CD4-positive, alpha-beta T cell treated with Interleukin-17A for 4 hours (primary cell): ENCODE data around the gene MRAS.
"Not testable (repeated sequence)": the region's sequence is repeated elsewhere in the genome, so short reads cannot be mapped to it uniquely, and the experiment has no call there.

ENCODE experiments used
- DNase-seq: peaks from one replicate; pipeline ENCODE4 v3.0.0-alpha.2; 2020; ENCODE audit warnings: mixed read lengths

MRAS gene

DNA sequence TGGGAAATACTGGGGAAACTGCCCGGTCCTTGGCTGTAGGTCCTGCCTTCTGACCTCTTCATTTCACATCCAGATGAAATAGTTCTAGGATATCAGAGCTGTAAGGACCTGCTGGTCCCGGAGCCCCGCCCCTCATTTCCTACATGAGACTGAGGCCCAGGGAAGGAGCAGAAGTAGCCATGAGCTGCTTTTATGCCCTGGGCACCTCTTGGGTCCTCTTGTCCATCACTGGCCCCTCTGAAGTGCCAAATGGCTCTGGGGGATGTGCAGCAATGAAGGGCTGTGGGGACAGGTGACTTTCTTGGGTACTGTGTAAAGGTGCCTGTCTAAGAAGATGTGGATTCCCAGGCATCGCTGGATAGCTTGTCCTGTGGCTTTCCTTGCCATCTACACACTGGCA, 45.8 kb downstream of the MRAS start:
- DNase-seq = no peak

DNA sequence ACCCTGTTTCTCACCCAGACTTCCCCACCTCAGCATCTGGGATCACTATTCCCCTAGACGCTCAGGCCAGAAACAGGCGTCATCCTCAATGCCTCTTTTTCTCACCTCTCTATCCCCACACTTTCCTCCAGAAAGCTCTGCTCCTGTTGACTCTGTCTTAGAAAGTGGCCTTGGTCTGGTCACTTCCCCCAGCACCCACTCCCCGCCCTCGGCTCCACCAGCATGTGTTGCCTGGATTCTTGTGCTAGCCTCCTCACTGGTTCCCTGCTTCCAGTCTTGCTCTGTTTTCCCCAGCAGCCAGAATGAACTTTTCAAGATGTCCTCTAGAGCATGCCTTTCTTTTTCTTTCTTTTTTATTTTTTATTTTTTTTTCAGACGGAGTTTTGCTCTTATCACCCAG, 46.3 kb downstream of the MRAS start:
- no peak for DNase-seq

DNA sequence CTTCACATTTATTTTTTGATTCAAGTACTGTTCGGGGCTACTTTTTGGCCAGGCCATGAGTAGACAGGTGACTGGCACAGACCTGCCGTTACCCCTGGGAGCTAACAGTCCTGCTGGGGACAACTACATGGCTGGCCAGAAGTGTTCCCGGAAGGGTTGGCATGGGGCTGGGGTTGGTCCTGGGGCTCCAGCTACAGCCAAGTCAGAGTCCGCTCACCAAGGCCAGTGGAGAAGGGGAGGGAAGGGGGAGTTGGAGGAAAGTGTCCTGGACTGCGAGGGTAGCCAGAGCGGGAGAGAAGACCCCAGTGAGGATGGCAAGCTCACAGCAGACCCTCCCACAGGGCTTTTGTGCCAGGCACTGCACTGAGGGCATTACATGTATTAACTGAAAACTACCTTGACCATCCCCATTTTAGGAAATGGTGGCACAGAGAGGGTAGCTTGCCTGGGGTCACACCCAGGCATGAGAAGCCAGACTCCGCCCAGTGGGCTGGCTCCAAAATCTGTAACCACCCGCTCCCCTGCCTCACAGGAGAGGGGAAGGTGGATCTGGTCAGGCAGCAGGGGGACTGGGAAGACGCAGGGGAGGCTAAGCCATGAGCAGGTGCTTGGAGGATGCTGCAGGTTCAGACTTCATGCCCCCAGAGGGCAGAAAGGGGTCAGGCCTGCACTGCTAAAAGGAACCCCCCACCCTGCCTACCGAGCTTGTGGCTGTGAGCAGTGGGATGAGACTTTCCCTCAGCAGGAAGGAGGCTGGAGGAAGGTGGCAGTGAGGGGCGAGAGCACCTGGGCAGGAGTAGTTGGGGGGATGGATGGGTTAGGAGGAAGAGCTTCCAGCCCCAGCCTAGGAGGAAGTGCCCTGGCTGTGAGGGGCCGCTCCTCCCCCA, 47.7 kb downstream of the MRAS start:
- DNase-seq = no peak

DNA sequence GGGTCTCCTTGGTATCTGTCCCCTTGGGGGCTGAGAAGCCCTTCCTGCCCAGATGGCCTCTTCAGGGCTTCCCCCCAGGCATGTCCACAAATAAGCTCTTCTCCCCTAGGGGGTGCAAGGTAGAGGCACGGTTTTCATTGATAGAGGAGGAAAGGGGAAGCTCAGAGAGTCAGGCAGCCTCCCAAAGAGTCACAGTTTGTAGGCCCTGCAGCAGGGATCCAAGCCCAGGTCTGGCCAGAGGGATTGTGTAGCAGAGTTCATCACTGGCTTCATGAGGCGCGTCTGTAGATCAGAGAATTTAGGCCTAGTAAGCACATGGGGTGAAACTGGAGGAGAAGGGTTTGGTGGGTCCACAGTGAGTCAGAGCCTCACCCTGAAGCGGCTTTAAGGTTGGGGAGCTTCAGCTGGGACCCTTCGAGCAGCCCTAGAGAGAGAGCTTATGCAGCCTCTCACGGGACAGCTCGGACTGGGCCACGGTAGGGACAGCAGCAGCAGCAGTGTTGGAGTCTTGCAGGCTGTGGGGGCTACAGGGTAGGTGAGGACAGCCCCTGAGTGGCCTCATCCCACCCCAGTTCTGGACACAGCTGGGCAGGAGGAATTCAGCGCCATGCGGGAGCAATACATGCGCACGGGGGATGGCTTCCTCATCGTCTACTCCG, 48.5 kb downstream of the MRAS start:
- no peak for DNase-seq

DNA sequence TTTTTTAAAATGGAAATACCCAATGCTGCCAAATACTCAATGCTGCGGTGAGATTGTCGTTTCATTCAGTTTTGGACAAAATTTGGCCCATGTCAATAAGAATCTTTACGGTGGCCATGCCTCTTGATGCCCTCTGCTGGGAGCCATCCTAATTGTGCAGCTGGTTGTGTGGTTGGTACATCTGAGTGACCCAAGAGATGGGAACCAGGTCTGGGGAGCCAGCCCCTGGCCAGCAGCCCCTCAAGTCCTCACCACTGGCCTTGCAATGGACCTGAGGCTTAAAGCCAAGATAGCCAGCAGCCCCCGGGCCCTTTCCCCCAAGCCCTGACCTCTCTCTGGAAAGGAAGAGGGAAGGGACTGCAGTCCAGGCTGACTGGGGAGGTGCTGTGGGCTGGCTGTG, 49.6 kb downstream of the MRAS start:
- peak; percentile 7 for DNase-seq

DNA sequence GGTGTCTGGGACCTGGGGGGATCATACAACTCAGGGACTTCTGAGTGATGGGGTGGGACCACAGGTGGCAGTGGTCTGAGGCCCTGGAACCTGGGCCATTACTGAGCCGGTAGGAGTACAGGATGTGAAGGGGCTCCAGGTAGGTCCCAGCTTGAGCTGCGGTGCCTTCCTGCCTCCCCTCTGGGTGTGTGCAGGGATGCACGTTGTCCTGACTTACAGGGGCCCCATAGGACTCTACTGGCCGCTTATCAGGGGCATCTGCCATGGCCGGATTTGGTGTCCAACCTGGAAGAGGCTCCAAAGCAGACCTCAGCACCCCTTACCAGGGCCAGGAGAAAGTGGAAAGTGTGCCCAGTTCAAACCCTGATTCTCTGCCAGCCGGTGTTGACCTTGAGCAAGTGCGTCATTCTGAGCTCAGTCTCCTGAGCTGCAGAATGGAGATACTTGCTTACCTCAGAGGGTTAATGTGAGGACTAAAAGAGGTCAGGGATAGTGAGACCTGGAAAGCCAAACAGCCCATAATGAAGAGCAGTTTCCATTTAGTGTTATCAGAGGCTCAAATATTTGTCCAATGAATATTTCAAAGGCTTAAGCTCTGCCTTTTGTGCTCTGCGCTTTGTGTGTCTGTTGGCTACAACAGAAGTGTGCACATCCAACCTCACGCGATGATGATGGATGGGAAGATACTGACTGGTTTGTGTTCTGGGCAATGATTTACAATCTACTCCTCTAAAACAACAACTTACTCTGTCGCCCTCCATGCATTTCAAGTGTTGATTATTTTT, 50.6 kb downstream of the MRAS start:
- DNase-seq = no peak

DNA sequence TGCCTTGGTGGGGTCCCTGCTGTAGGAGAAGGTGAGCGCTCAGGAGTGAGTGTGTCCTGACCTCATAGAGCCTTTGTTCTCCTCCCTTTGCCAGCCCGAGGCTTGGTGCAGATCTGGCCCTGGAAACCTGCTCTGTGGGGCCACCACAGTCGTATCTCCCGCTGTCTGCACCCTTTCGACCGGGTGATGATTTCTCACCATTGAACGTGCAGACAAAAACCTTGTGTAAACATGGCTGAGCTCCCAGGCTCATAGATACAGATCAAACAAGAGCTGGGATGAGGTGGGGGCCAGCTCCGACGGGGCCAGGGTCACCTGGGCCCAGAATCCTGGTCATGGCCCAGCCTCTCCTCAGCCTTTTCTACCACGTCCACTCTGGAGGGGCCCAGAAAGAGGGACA, 51.4 kb downstream of the MRAS start:
- no peak for DNase-seq

DNA sequence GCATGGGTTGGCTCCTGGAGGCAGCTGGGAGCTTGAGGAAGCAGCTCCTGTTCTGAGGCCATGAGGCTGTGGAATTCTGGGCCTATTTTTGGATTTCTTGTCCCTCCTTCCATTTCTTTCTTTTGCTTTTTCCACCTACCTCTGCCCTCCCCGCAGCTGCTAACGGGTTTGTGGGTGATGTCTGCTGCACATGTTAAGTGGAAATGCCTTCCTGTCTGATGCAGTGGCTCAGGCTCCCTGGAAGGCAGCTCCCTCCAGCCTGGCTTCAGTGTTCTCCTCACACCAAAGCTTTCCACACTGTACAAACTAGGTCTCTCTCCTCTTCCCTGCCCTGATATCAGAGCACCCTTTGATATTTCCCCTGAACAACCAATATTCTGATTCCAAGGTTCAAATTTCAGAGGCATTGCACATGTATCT, 52.3 kb downstream of the MRAS start:
- no peak for DNase-seq

DNA sequence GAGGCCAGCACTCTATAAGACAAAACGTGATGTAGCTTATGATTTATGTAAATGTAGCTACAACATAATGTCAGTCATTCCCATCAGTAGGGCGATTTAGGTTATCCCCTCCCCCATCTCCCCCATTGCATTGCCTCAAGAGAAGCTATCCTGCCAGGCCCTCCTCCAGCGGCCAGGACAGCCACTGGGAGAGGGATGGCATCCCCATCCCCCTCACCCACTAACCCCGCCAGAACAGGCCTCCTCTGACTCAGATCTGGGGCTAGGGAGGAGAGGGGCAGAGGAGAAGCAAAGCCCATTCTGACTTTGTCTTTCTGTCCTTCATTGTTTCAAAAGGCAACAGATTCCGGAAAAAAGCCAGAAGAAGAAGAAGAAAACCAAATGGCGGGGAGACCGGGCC, 53.5 kb downstream of the MRAS start:
- no peak for DNase-seq

DNA sequence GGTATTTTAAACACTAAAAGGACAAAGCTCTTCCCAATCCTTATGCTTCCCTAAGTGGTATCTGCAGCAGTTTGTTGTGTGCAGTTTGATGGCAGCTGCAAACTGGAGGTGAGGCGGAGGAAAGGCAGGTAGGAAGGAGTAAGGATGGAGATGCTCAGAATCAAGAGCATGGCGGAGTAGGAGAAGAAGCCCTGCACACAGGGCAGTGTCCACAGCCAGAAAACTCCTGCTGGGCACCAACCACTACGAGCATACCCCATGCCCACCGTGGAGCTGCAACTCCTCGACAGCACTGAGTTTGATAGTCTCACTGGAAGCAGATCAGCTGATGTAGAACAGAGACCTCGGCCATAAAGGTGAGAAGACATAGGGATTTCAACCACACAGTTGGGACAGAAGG, 55.7 kb downstream of the MRAS start:
- no peak for DNase-seq

DNA sequence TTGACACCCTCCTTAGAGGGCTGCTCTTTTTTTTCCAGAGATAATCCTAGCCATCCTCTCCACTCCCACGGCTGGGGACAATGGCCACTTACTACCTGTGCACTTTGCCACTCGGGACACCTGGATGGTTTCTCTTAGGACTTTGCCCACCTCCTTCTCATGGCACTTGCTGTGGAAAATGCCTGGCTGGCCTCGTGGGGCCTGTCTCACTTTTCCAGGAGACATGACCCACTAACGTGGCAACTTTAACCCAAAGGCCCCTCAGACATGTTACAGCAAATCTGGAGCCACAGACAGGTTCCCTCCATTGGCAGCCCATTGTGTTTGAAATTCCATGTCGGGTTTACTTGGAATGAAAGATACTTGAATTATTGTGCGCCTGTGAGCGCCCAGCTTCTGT, 56.6 kb downstream of the MRAS start:
- DNase-seq = no peak

DNA sequence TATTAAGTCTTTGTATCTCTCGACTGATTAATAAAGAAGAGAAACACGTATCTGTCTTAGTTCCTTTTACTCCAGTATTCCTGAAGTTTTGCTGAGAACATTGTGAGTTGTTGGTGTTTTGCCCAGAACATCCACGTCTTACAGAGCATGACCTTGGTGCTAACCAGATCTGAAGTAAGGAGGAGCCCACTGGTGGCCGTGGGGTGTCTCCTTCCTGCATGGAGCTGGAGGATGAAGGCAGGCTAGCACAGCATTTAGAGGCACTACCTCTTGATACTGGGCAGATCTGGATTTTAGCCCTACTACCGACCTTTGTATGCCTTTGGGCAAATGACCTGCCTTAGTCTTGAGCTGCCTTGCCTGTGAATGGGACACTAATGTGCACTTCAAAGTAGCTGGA, 57.1 kb downstream of the MRAS start:
- no peak for DNase-seq

DNA sequence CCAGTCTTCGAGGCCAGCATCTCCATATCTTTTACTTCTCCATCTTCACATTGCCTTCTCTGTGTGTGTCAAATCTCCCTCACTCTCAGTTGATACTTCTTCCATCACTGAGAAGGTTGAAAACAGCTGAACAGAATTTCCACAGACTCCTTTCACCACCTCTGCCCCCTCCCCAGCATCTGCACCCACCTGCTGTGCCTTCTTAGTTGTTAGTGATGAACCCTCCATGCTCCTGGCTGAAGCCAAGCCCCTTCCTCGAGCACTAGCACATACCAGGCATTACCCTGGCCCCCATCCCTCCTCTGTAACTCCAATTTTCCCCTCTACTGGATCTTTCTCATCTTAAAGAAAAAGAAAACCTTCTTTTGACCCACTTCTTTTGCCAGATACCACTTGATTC, 58.2 kb downstream of the MRAS start:
- DNase-seq = no peak

DNA sequence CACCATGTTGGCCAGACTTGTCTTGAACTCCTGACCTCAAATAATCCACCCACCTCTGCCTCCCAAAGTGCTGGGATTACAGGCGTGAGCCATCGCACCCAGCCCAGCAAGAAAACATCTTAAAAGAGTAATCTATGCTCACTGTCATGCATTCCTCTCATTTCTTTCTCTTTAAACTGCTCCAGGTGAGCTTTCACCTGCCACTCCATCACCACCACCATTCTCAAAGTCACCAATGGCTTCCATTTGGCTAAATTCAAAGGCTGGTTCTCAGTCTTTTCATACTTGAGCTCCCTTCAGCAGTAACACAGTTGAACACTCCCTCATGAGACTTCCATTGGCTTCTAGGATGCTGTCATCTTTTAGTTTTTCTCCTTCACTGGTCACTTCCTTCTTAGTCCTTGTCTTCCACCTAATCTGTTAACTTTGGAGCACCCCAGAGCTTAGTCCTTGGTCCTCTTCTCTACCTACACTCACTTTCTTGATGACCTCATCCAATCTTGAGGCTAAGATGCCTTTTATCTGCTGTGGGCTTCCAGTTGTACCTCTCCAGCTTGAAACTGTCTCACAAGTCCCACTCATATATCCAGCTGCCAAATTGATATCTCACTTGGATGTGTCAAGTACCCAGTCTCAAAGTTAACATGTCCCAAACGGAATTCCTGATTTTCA, 59.0 kb downstream of the MRAS start:
- no peak for DNase-seq

DNA sequence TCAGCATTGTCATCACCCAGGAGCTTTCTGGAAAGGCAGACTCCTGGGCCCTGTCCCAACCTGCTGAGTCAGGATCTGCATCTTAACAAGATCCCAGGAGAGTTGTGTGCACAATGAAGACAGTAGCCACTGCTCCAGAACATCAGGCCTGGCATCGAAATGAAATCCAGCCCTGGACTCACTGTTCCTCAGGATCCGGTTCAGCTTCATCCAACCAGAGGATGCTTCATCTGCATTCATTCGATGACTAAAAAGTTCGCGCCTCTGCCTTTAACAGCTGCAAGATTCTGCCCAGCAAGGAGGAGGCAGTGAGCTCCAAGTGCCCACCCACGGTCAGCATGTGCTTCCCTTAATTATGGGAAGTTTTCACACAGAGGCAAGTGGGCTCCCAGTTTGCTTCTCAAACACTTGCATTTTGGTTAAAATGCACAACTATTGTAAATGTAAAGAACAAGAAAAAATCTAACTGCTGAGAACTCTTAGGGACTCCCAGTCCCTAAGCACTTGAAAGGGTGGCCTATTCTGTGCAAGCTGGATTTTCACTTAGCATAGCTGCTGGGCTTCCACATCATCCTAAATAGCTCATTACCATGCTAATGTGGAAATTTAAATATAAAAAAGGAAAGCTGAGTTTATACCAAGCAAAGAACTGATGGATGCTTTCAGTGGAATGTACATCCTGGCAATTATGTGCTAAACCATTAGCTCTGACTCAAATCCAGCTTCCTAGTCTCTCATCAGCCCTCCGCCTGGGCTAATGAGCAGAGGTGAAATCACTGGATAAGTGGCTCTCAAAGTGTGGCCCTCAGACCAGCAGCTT, 60.6 kb downstream of the MRAS start:
- DNase-seq = no peak

DNA sequence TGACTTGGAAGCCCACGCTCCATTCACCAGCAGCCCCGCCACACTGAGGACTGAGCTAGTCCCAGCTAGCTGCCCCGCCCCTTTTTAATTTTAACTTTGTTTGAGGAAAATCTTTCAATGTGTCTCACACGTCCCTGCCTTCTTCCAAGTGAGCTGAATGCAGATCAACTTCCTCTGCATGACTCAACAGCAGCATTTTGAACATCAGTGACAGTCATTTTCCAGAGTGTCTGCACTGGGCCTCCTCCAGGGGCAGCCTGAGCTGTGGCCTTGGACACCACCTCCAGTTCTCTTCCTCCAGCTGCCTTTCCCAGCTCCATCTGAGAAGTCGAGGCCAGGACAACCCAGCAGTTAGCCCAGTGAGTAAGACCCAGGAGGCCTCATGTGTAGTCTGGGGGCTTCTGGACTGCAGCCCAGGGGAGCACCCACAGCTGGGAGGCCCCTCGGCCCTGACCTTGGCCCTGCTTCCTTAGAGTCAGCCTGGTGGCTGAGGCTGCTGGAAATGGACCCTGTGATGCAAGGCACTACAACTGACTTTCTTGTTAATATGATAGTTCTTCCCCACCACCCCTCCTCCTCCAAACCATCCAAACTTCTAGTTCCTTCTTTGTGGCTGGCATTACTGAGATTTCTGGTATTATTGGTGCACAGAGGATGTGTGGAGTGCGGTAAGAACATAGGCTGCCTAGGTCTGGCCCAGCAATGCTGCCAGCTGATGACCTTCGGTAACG, 64.6 kb downstream of the MRAS start:
- no peak for DNase-seq

DNA sequence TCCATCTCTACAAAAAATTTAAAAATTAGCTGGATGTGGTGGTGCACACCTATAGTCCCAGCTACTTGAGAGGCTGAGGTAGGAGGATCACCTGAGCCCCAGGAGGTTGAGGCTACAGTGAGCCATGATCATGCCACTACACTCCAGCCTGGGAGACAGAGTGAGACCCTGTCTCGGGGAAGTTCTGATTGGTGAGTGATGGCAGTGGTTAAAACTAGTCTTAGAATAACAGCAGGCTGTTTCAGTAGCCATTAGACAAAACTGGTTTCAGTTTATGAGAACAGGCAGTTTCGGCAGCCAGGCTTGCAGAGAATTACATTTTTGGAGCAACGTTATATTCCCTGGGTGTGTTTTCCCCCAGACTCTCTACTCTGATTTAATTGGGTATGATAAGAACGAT, 67.9 kb downstream of the MRAS start:
- not testable (repeated sequence) for DNase-seq

DNA sequence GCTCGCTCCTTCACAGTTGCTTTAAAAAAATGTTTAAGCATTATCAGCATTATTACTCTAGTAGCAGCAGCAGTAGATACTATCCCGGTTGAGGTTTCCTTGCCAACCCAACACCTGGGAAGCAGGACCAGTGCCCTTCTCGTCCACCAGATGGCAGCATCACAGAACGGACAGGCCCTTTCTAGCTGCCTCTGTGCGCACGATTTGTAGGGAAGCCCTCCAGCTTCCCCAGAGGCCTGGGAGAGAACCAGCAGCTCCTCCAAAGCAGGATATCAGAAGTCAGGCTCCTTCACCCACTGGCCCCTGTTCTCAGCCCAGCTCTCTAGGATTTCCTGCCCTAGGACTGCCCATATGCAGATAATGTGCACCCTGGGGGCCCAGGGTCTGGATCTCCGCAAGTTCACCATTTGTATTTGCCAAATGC, 69.2 kb downstream of the MRAS start:
- DNase-seq = peak; percentile 68

DNA sequence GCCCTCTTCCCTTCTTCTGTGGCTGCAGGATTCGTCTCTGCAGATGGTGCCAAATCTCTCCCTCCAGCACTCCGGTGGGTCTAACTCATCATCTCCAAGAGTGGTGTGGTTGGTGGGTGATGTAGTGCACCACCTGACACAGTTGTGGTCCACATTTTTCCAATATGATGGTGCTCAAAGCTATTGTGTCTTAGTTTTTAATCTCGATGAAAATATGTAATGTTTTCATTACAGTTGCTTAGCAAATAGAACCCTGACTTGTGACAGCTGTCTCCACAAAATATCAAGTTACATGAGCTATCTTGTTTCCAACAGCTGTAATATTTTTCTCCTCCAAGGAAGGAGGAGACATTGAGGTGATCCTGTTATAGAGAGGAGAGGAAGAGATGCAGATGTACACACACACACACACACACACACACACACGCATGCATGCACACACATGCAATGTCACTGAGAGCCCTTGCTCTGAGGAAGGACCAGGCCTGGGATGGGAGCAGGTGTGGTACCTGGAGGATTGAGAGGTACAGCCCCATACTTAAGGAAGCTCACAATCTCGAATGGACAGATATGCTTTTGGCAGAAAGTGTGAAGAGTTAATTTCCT, 70.3 kb downstream of the MRAS start:
- no peak for DNase-seq

DNA sequence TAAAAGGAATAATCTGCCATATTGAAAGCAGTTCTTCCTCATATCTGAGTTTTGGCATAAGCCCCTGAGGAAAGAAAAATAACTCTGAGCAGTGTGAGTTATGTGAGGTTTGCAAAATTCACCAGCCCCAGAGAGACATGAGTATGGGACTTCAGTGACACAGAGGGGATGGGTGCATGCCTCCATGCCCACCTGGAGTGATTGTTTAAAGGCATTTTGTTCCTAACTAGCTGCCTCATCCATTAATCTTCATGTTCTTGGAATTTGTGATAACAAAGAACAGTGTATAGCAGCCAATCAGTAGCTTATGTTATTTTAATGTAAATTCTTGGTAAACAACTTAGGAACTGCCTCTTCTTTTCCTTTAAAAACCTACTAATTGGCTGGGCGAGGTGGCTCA, 74.9 kb downstream of the MRAS start:
- no peak for DNase-seq

DNA sequence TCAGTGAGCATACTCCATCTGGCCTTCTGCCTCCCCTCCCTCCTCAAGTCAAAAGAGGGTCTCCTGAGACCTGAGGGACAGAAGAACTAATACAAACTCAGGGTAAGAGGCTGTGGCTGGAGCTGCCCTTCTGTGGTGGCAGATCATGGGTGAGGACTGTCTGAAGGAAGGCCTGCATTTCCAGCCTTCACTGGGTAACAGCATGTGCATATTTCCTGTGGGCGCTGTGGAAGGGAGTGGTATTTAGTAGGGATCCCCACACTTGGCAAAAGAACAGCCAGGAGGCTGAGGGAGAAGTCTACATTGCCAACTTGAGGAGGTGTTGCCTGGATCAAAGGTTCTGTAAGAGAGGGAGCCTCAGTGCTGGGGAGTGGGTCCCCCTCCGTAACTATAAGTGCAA, 75.9 kb downstream of the MRAS start:
- DNase-seq = no peak
